NCI-H510A (cell line): Measurements from ENCODE around the gene ARSH.
"Not testable (repeated sequence)": the region's sequence is repeated elsewhere in the genome, so short reads cannot be mapped to it uniquely, and the experiment has no call there.

Source experiments
- DNase-seq: peaks from one replicate; lab custom pipeline; 2025; lab: John Stamatoyannopoulos, UW

The ARSH gene

GRCh38 chrX:3006495-3006894 is at the start of gene ARSH:
ARSH (plus strand) TSS chrX:3006546; CDS start chrX:3006613, 67 bp downstream.
- DNase-seq = no peak

GRCh38 chrX:2958199-2958598 is 48.1 kb upstream of the ARSH start:
- DNase-seq = no peak

GRCh38 chrX:2960861-2961515 is 45.4 kb upstream of the ARSH start:
- no peak for DNase-seq

GRCh38 chrX:2962381-2962780 is 44.0 kb upstream of the ARSH start:
- no peak for DNase-seq

GRCh38 chrX:2963449-2963848 is 42.9 kb upstream of the ARSH start:
- DNase-seq = not testable (repeated sequence)

GRCh38 chrX:2963992-2964794 is 42.2 kb upstream of the ARSH start:
- not testable (repeated sequence) for DNase-seq

DNA sequence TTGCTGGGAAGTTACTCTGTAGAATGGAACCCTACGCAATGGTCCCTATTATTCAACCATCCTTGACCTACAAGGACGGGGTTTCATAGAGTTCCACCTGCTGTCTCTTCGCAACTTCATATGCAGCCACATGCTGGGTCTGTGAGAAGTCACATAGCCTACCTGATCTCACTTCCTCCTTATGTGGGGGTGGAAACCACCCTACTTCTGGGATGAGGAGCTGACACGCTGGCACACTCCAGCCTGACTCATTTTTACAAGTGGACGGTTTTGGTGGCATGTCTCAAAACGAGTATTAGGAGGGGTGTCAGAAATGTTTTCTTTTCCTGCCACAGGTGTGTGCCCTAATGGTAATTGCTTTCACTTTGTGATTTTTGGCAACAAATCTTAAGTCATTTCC is 40.4 kb upstream of the ARSH start:
- no peak for DNase-seq

GRCh38 chrX:2967012-2967411 is 39.3 kb upstream of the ARSH start:
- no peak for DNase-seq

DNA sequence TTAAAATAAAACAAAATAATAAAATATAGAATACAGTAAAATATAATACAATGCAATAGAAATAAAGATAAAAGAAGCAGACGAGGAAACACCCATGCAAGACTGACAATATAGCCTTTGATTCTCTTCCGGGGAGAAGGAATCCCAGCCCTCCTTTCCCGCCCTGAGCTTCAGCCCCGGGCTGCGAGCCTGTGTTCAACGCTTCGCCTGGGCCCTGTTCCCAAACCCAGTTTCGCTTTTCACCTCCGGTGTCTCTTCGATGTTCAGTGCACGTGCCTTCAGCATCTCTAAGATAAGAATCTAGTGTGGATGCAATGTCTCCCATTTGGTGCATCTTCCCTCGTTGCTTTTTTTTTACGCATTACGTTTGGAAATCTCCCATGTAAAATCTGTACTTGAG is 38.8 kb upstream of the ARSH start:
- DNase-seq = no peak

DNA sequence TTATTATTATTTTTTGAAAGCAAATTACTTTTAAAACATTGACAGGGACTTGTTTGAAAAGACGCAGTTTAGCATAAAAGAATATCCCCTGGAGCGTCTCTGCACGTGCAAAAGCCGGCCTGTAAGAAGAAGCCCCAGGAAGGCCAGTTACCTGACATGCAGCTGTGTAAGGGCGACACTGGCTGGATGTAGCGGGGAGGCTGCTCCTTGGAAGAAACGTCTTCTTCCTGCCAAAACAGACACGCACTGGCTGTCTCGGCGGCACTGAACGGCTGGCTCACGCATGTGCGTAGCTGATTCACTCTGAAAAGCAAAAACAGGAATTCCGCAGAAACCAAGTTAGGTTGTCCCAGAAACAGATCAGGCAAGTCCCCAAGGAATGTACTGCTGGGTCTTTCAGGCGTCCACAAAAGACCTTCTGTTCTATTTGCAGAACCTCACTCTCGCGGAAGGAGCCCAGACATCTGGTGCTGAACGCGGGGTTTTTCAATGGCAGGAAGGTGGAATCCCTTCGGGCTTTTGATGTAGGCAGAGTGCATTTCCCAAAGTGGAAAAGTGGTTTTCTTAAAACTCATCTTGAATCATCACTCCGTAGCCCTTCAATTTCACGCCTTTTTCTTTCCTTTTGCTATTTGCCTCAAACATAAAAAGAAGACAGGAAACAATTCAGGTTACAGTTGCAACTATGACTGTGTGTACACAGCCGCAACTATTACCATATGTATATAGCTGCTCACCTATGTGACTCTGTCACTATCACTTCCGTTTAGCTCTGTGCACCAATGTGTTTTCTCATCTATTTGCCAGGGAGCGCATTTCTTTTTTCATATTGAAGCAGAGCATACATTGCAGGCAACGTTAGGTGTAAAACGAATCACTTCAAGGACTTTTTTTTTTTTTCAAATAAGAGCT is 38.1 kb upstream of the ARSH start:
- no peak for DNase-seq

DNA sequence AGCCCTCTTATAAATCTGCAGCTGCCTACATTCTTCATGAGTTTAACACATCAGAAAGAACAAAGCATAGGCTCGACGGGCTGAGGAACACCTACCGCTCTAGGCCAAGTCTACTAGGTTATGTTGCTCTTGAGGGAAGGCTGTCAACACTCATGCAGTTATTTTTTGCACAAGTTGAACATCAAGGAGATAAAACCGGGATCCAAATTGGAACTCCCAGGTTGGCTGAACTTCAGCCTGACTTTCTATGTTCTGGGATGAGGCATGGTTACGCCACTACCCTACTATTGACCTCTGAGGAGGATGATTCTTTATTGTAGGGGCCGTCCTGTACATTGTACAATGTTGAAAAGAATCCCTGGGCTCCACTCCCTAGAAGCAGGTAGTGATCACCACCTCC is 37.3 kb upstream of the ARSH start:
- no peak for DNase-seq

DNA sequence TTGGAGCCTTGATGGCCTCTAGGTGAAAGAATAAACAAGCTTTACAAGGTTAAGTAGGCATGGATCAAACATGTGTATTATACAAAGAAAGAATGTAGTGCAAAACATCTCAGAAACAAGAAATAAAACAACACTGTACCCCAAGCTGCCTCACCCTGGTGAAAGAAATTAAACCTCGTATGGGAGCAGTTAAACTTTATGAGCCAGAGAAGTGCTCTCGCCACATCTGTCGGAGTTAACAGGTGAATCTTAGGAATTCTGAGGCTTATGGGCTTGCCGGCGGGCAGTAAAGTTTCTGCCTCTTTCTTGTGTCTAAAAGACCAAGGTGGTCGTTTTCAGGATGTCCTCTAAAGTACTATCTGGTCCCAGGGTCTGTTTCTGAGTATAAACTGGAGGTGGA is 34.0 kb upstream of the ARSH start:
- no peak for DNase-seq

- no peak for DNase-seq
These were observed 31.4 kb upstream of the ARSH start for GRCh38 chrX:2974961-2975360.

GRCh38 chrX:2978639-2979038 is 27.7 kb upstream of the ARSH start:
- not testable (repeated sequence) for DNase-seq

DNA sequence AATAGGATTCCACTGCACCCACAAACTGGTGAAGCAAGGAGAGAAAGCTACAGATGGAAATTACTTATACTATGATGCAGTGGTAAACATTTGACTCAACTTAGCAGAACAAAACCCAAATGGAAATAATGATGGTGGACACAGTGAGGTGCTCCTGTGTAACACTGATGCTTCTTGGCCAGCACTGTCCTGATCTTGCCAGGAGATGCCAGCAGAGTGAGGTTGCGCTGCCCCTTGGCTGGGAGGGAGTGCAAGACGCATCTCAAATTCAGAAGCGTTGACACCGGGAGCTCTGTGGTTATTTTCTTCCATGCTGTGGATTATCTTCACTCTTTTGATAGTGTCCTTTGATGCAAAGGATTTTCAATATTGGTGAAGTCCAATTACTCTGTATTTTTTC is 22.0 kb upstream of the ARSH start:
- no peak for DNase-seq

GRCh38 chrX:2989565-2989964 is 16.8 kb upstream of the ARSH start:
- DNase-seq = no peak

GRCh38 chrX:3010532-3010931 is 4.2 kb downstream of the ARSH start:
- DNase-seq = no peak

DNA sequence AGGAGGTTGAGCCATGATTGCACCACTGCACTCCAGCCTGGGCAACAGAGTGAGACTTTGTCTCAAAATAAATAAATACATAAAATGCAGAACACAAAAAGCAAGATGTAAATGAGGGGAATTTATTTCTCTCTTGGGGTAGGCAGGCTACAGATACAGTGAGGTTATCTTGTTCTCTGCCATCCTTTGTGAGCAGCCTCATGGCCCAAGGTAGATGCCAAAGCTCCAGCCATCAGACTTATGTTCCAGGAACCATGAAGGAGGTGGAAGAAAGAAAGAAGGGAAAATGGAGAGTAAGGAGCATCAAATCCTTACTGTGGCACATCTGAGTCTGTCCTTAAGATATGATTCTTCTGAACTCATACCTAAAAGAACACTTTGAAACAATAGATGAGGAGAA is 11.1 kb downstream of the ARSH start:
- DNase-seq = no peak

- no peak for DNase-seq
These were observed 17.8 kb downstream of the ARSH start for GRCh38 chrX:3024176-3024575.

GRCh38 chrX:3026074-3026815 is 19.9 kb downstream of the ARSH start:
- DNase-seq = peak; percentile 19

GRCh38 chrX:3029129-3029528 is 22.8 kb downstream of the ARSH start:
- no peak for DNase-seq

DNA sequence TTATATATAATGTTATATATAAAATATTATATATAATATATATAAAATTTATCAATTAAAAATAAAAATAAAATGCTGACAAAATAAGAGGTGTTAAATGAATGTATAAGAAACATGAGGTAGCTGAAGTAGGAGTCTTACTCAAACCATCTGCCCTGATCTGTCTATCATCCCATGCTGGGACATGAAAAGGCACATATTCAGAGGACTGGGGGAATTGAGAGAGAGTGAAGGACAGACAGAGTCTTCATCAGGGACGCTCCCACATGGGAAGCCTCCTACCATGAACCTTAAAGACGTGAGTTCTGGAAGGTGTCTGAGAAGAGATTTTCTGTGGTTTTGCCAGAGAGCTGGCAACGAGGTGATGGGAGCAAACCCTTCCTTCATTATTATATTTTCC is 30.9 kb downstream of the ARSH start:
- DNase-seq = no peak
